ENCODE data around the gene GALR3.

The GALR3 gene

GRCh38 chr22:37830093-37830842 lies 7.1 kb downstream of the GALR3 start:
- H3K36me3 Mint-ChIP-seq (ENCODE audit: low read depth): peaks cover 9% of the 10 kb centered on the region
- H3K27ac Mint-ChIP-seq: no peak overlapping the region

GRCh38 chr22:37831472-37831871 lies 8.3 kb downstream of the GALR3 start:
- Mint-ChIP-seq H3K27me3 (ENCODE audit: low read depth) (no peaks in the 10 kb centered on the region), H3K27ac (no peak overlapping the region), H3K4me1 (ENCODE audit: low read depth) (no peaks in the 10 kb centered on the region), H3K9me3 (no peaks in the 10 kb centered on the region), H3K4me3 (no peak overlapping the region), H3K36me3 (ENCODE audit: low read depth) (peaks cover 9% of the 10 kb centered on the region)

More at GRCh38 chr22:37830093-37830842, 7.1 kb downstream of the GALR3 start:
- Mint-ChIP-seq H3K4me3 (no peak overlapping the region), H3K9me3 (no peaks in the 10 kb centered on the region), H3K27me3 (ENCODE audit: low read depth) (no peaks in the 10 kb centered on the region), H3K4me1 (ENCODE audit: low read depth) (no peaks in the 10 kb centered on the region)

GRCh38 chr22:37832022-37832857 lies 9.1 kb downstream of the GALR3 start:
- no peak overlapping the region for H3K27ac Mint-ChIP-seq
- no peak overlapping the region for H3K4me3 Mint-ChIP-seq
- no peaks in the 10 kb centered on the region for H3K27me3 Mint-ChIP-seq (ENCODE audit: low read depth)
- no peaks in the 10 kb centered on the region for H3K4me1 Mint-ChIP-seq (ENCODE audit: low read depth)
- H3K9me3 Mint-ChIP-seq: no peaks in the 10 kb centered on the region
- H3K36me3 Mint-ChIP-seq (ENCODE audit: low read depth): peaks cover 9% of the 10 kb centered on the region

GRCh38 chr22:37842015-37842793 lies 19.0 kb downstream of the GALR3 start:
- Mint-ChIP-seq H3K4me1 (ENCODE audit: low read depth) (peaks cover 10% of the 10 kb centered on the region), H3K4me3 (peak overlapping the region; percentile 70), H3K9me3 (no peaks in the 10 kb centered on the region), H3K27me3 (ENCODE audit: low read depth) (no peaks in the 10 kb centered on the region), H3K27ac (peak overlapping the region; percentile 68), H3K36me3 (ENCODE audit: low read depth) (peaks cover 6% of the 10 kb centered on the region)

- Mint-ChIP-seq H3K9me3 (no peaks in the 10 kb centered on the region), H3K36me3 (ENCODE audit: low read depth) (peaks cover 5% of the 10 kb centered on the region), H3K27me3 (ENCODE audit: low read depth) (no peaks in the 10 kb centered on the region), H3K27ac (peak overlapping the region; percentile 88), H3K4me3 (peak overlapping the region; percentile 86), H3K4me1 (ENCODE audit: low read depth) (peaks cover 21% of the 10 kb centered on the region)
Measured at GRCh38 chr22:37843741-37844089, 20.5 kb downstream of the GALR3 start.

GRCh38 chr22:37844904-37845329 lies 21.7 kb downstream of the GALR3 start:
- Mint-ChIP-seq H3K9me3 (no peaks in the 10 kb centered on the region), H3K27me3 (ENCODE audit: low read depth) (no peaks in the 10 kb centered on the region)

GRCh38 chr22:37846433-37846832 lies 23.3 kb downstream of the GALR3 start:
- peaks cover 17% of the 10 kb centered on the region for H3K36me3 Mint-ChIP-seq (ENCODE audit: low read depth)
- peaks cover 35% of the 10 kb centered on the region for H3K4me1 Mint-ChIP-seq (ENCODE audit: low read depth)
- H3K27me3 Mint-ChIP-seq (ENCODE audit: low read depth): no peaks in the 10 kb centered on the region
- no peak overlapping the region for H3K27ac Mint-ChIP-seq
- H3K9me3 Mint-ChIP-seq: no peaks in the 10 kb centered on the region
- peak overlapping the region; percentile 25 for H3K4me3 Mint-ChIP-seq

More at GRCh38 chr22:37844904-37845329, 21.7 kb downstream of the GALR3 start:
- H3K4me3 Mint-ChIP-seq: peak overlapping the region; percentile 79
- peaks cover 9% of the 10 kb centered on the region for H3K36me3 Mint-ChIP-seq (ENCODE audit: low read depth)
- H3K27ac Mint-ChIP-seq: peak overlapping the region; percentile 77
- peaks cover 24% of the 10 kb centered on the region for H3K4me1 Mint-ChIP-seq (ENCODE audit: low read depth)

- Mint-ChIP-seq H3K27ac (peak overlapping the region; percentile 98), H3K4me1 (ENCODE audit: low read depth) (peaks cover 31% of the 10 kb centered on the region), H3K4me3 (peak overlapping the region; percentile 87), H3K27me3 (ENCODE audit: low read depth) (no peaks in the 10 kb centered on the region), H3K9me3 (no peaks in the 10 kb centered on the region), H3K36me3 (ENCODE audit: low read depth) (peaks cover 26% of the 10 kb centered on the region)
Measured at GRCh38 chr22:37848587-37849088, 25.5 kb downstream of the GALR3 start.

- Mint-ChIP-seq H3K27ac (peak within 1 kb of the TSS; percentile 98), H3K27me3 (ENCODE audit: low read depth) (no peaks in the 10 kb centered on the region), H3K36me3 (ENCODE audit: low read depth) (peaks cover 30% of the 10 kb centered on the region), H3K4me1 (ENCODE audit: low read depth) (peaks cover 31% of the 10 kb centered on the region), H3K9me3 (no peaks in the 10 kb centered on the region), H3K4me3 (peak within 1 kb of the TSS; percentile 87)
Measured at GRCh38 chr22:37849089-37849751, 26.0 kb downstream of the GALR3 start, which contains the start of gene EIF3L. Gene EIF3L (plus strand): TSS chr22:37849419. CDS start chr22:37849450, 31 bp downstream.

GRCh38 chr22:37850801-37851200 lies 27.6 kb downstream of the GALR3 start:
- peaks cover 36% of the 10 kb centered on the region for H3K36me3 Mint-ChIP-seq (ENCODE audit: low read depth)

GRCh38 chr22:37852418-37852817 lies 29.2 kb downstream of the GALR3 start:
- Mint-ChIP-seq H3K27me3 (ENCODE audit: low read depth) (no peaks in the 10 kb centered on the region), H3K9me3 (no peaks in the 10 kb centered on the region), H3K4me3 (no peak overlapping the region), H3K36me3 (ENCODE audit: low read depth) (peaks cover 40% of the 10 kb centered on the region), H3K4me1 (ENCODE audit: low read depth) (peaks cover 35% of the 10 kb centered on the region), H3K27ac (no peak overlapping the region)

More at GRCh38 chr22:37850801-37851200, 27.6 kb downstream of the GALR3 start:
- Mint-ChIP-seq H3K4me1 (ENCODE audit: low read depth) (peaks cover 37% of the 10 kb centered on the region), H3K9me3 (no peaks in the 10 kb centered on the region), H3K27me3 (ENCODE audit: low read depth) (no peaks in the 10 kb centered on the region), H3K4me3 (peak overlapping the region; percentile 22), H3K27ac (peak overlapping the region; percentile 9)

- no peak overlapping the region for H3K4me3 Mint-ChIP-seq
- H3K27ac Mint-ChIP-seq: no peak overlapping the region
- H3K27me3 Mint-ChIP-seq (ENCODE audit: low read depth): no peaks in the 10 kb centered on the region
- no peaks in the 10 kb centered on the region for H3K9me3 Mint-ChIP-seq
- peaks cover 23% of the 10 kb centered on the region for H3K4me1 Mint-ChIP-seq (ENCODE audit: low read depth)
- peaks cover 39% of the 10 kb centered on the region for H3K36me3 Mint-ChIP-seq (ENCODE audit: low read depth)
Measured at GRCh38 chr22:37854946-37855345, 31.8 kb downstream of the GALR3 start.

GRCh38 chr22:37855462-37855861 lies 32.3 kb downstream of the GALR3 start:
- no peak overlapping the region for H3K27ac Mint-ChIP-seq
- no peaks in the 10 kb centered on the region for H3K9me3 Mint-ChIP-seq
- peaks cover 21% of the 10 kb centered on the region for H3K4me1 Mint-ChIP-seq (ENCODE audit: low read depth)
- H3K4me3 Mint-ChIP-seq: no peak overlapping the region
- H3K27me3 Mint-ChIP-seq (ENCODE audit: low read depth): no peaks in the 10 kb centered on the region
- H3K36me3 Mint-ChIP-seq (ENCODE audit: low read depth): peaks cover 41% of the 10 kb centered on the region
